B cell (primary cell): Measurements from ENCODE around the gene CLEC4E.

Experiments used
- CTCF ChIP-seq: fragments of 200-600 bp; IDR thresholded peaks from one replicate; pipeline ENCODE4 v1.8.0; 2022; ENCODE audit warnings: antibody characterized with exemption, mild to moderate bottlenecking
- EZH2 ChIP-seq: IDR thresholded peaks from 2 replicates; pipeline ENCODE4 v1.6.1; 2012; ENCODE audit warnings: borderline replicate concordance, low read depth, mild to moderate bottlenecking, moderate library complexity, low read length; ENCODE audit not compliant: insufficient read depth, poor library complexity, severe bottlenecking

- TF ChIP-seq CTCF (no peak), EZH2 (no peak)
Observed at GRCh38 chr12:8581098-8581784, 40.5 kb upstream of the CLEC4E start.
